K562 (cell line): Measurements from ENCODE around the gene MMP20. TPM values are rescaled to one million over a fixed set of nuclear protein-coding genes. Genes with fewer than 3 reads are reported as not detected.

Experiments used
- ATAC-seq: fragments of 200-7000 bp; cut with Tn5 transposase; 3 replicates; pipeline ENCODE4 v1.9.1; 2020; ENCODE audit warnings: moderate library complexity
- BruUV-seq: library from RNA; stranded (reverse); fragments of 400-500 nt; replicated peaks from 2 replicates; lab custom pipeline; 2021; lab: Mats Ljungman, UMichigan
- CTCF ChIA-PET: fragments of 300-600 bp; formaldehyde crosslinking; extraction: SDS; loops from one replicate; lab custom pipeline; 2021; ENCODE audit warnings: low intra/inter-chr PET ratio; lab: Yijun Ruan, JAX
- POLR2A ChIA-PET: fragments of 300-600, 350-650 bp; sonication (Branson Sonifier 250); formaldehyde crosslinking; extraction: SDS; loops from one replicate; lab custom pipeline; 2021; ENCODE audit warnings: antibody characterized with exemption, inconsistent platforms; lab: Yijun Ruan, JAX
- DNase-seq, 4 experiments: peaks; one replicate each; pipeline versions ENCODE4 v3.0.0 to v3.0.0-alpha.2; 2011 to 2018; ENCODE audit warnings: low spot score in 3 of 4, mixed read lengths in 3 of 4; ENCODE audit errors: extremely low read depth in 1 of 4
- FAIRE-seq: peaks from 2 replicates; lab custom pipeline; 2011; peaks lifted over from hg19 to GRCh38; lab: Jason Lieb, UNC
- H2AFZ ChIP-seq: 2 replicates; pipeline ENCODE4 v1.6.0; 2011; ENCODE audit warnings: low read depth, low read length, control low read depth, inconsistent platforms
- H3K27ac ChIP-seq: fragments of 200-600 bp; 3 replicates; pipeline ENCODE4 v1.8.0; 2011; ENCODE audit warnings: low read depth, mild to moderate bottlenecking, control low read depth, inconsistent platforms, low read length, moderate library complexity, mixed read lengths; ENCODE audit errors: extremely low read depth
- H3K27me3 ChIP-seq, 2 experiments: fragments of 300-600 bp in 1 of 2; 2 replicates in 1 of 2; 3 replicates in 1 of 2; pipeline versions ENCODE4 v1.6.0 to v1.8.0; 2011; ENCODE audit warnings: inconsistent platforms in 2 of 2, low read length in 2 of 2, mild to moderate bottlenecking in 1 of 2, mixed read lengths in 1 of 2, moderate library complexity in 1 of 2; ENCODE audit not compliant: control insufficient read depth in 2 of 2, insufficient read depth in 2 of 2
- H3K36me3 ChIP-seq: fragments of 300-600 bp; 3 replicates; pipeline ENCODE4 v1.8.0; 2011; ENCODE audit warnings: mild to moderate bottlenecking, low read length, inconsistent platforms; ENCODE audit not compliant: control insufficient read depth, insufficient read depth
- H3K4me1 ChIP-seq, 2 experiments: fragments of 200-600 bp in 1 of 2; replicated peaks in 1 of 2; 2 replicates in 1 of 2; 3 replicates in 1 of 2; pipeline versions ENCODE4 v1.5.1 to v1.8.0; 2011; ENCODE audit warnings: inconsistent platforms in 2 of 2, low read length in 2 of 2, mild to moderate bottlenecking in 1 of 2, mixed read lengths in 1 of 2, moderate library complexity in 1 of 2; ENCODE audit not compliant: control insufficient read depth in 2 of 2, insufficient read depth in 2 of 2
- H3K4me2 ChIP-seq: 2 replicates; pipeline ENCODE4 v1.6.1; 2011; ENCODE audit warnings: low read length, control low read depth, inconsistent platforms, mixed read lengths; ENCODE audit not compliant: insufficient read depth
- H3K4me3 ChIP-seq: fragments of 200-600 bp; sonication (generic), shearing (Covaris generic); 2 replicates; pipeline ENCODE4 v1.5.1; 2016; ENCODE audit warnings: control low read depth, inconsistent platforms
- H3K79me2 ChIP-seq: fragments of 200-600 bp; 3 replicates; pipeline ENCODE4 v1.8.0; 2011; ENCODE audit warnings: low read length, inconsistent platforms; ENCODE audit not compliant: control insufficient read depth, insufficient read depth
- H3K9ac ChIP-seq, 2 experiments: 2 replicates each; pipeline versions ENCODE4 v1.6.0 to v1.6.1; 2011; ENCODE audit warnings: low read depth in 2 of 2, low read length in 2 of 2, control low read depth in 1 of 2, inconsistent platforms in 1 of 2, mild to moderate bottlenecking in 1 of 2, mixed read lengths in 1 of 2; ENCODE audit not compliant: insufficient read depth in 1 of 2
- H3K9me1 ChIP-seq: one replicate; pipeline ENCODE4 v1.6.0; 2011; ENCODE audit warnings: inconsistent platforms, mild to moderate bottlenecking, low read length, moderate library complexity; ENCODE audit not compliant: control insufficient read depth, insufficient read depth
- H3K9me3 ChIP-seq: replicated peaks from 2 replicates; pipeline ENCODE4 v1.5.1; 2011; ENCODE audit warnings: low read depth, low read length, inconsistent platforms; ENCODE audit not compliant: control insufficient read depth, insufficient read depth
- H4K20me1 ChIP-seq: replicated peaks from 2 replicates; pipeline ENCODE4 v1.6.1; 2011; ENCODE audit warnings: low read length, inconsistent platforms, mixed read lengths; ENCODE audit not compliant: control insufficient read depth, insufficient read depth
- CBX5 ChIP-seq: IDR thresholded peaks from 2 replicates; pipeline ENCODE4 v1.6.1; 2014; ENCODE audit warnings: low read depth, borderline replicate concordance
- FIP1L1 ChIP-seq: fragments of 200-400 bp; formaldehyde crosslinking; IDR thresholded peaks from 2 replicates; pipeline ENCODE4 v1.6.1; 2018; ENCODE audit warnings: mild to moderate bottlenecking, low read depth, low read length; ENCODE audit not compliant: poor library complexity, severe bottlenecking
- GTF2B ChIP-seq: IDR thresholded peaks from 2 replicates; pipeline ENCODE4 v1.6.1; 2011; ENCODE audit not compliant: insufficient read length; ENCODE audit errors: extremely low read depth
- MTA1 ChIP-seq: fragments of 450-650 bp; IDR thresholded peaks from 2 replicates; pipeline ENCODE4 v1.6.1; 2017; ENCODE audit warnings: borderline replicate concordance
- SMAD1 ChIP-seq: fragments of 150-350 bp; IDR thresholded peaks from 2 replicates; pipeline ENCODE4 v1.6.1; 2014; ENCODE audit warnings: low read length, low read depth; ENCODE audit not compliant: partially characterized antibody
- XRCC4 ChIP-seq: IDR thresholded peaks from one replicate; pipeline ENCODE4 v1.6.1; 2011; ENCODE audit not compliant: insufficient read depth, insufficient read length; ENCODE audit errors: extremely low read depth
- ZNF184 ChIP-seq: sonication (generic); formaldehyde crosslinking; IDR thresholded peaks from 2 replicates; pipeline ENCODE4 v1.5.0; 2020; ENCODE audit warnings: missing genetic modification reagents
- ZNF318 ChIP-seq, 2 experiments: fragments of 450-650 bp; IDR thresholded peaks; 2 replicates each; pipeline ENCODE4 v1.6.1; 2016; ENCODE audit warnings: mild to moderate bottlenecking in 2 of 2, borderline replicate concordance in 1 of 2, low read depth in 1 of 2, moderate library complexity in 1 of 2
- ZNF830 ChIP-seq: fragments of 250-450 bp; sonication (Bioruptor Pico); IDR thresholded peaks from 2 replicates; pipeline ENCODE4 v1.5.0; 2021; ENCODE audit warnings: mild to moderate bottlenecking
- WGBS: fragments of 100-300 bp; shearing (Covaris generic); methylation state at CpG from one replicate; pipeline ENCODE4 v1.1.6; 2016; ENCODE audit warnings: low coverage, mixed read lengths; ENCODE audit not compliant: insufficient coverage; ENCODE audit errors: missing lambda C conversion rate; 5-methylcytosine and 5-hydroxymethylcytosine counted together
- in situ Hi-C: fragments of 300-500 bp; cut with MboI; formaldehyde crosslinking; loops from 4 replicates; pipeline ENCODE4 v1.15.0; 2018; ENCODE audit warnings: inconsistent platforms, mixed read lengths
- intact Hi-C: fragments of 100-400 bp; cut with micrococcal nuclease; formaldehyde crosslinking; loops from 2 replicates; pipeline ENCODE4 v1.14.2; 2022
- polyA plus RNA-seq, 8 experiments: library from polyadenylated mRNA; depleted of rRNA in 4 of 8; stranded (reverse) in 5 of 8; unstranded in 3 of 8; fragments of >200 nt; fragmentation: Nextera tagmentation in 2 of 8; fragmentation: Illumina TruSeq in 1 of 8; extraction: Ambion mirVana in 2 of 8; extraction: Trizol in 1 of 8; gene quantifications; 2 replicates each; pipeline versions ENCODE4 v1.2.1 to v1.2.3, GENCODE V29; 2011 to 2014; ENCODE audit warnings: inconsistent platforms in 1 of 8, missing spikeins in 1 of 8
- total RNA-seq, 7 experiments: library from RNA; depleted of rRNA in 6 of 7; stranded (reverse); fragments of >200 nt in 6 of 7; fragmentation: Illumina TruSeq in 2 of 7; extraction: Trizol in 2 of 7; gene quantifications; 2 replicates each; pipeline versions ENCODE4 v1.2.1 to v1.2.3, GENCODE V29; 2011 to 2021; ENCODE audit warnings: low replicate concordance in 1 of 7

MMP20 gene
- total and polyA plus RNA-seq, 9 of the 15 experiments (the other 6 are each of a cell fraction or from before 2014, with no cell fraction given) = not detected

- in situ Hi-C loops = no loop called here
- H3K9me1 ChIP-seq = no peaks in the 10 kb centered on the region
- WGBS = 0% methylated on average over 3 of the region's 3 CpGs
- no peaks in the 10 kb centered on the region for H3K79me2 ChIP-seq
- intact Hi-C loops = no loop called here
- DNase-seq (no peak), ATAC-seq (no peak), FAIRE-seq (no peak)
- no peak for TF ChIP-seq ZNF184 (CRISPR knock-in tag)
- no peak for TF ChIP-seq FIP1L1
- TF ChIP-seq CBX5 = no peak
- TF ChIP-seq ZNF318 (IDR thresholded peaks at IDR 0.05; ENCODE audit: borderline replicate concordance in 1 of 2, low read depth in 1 of 2) = no peak
- TF ChIP-seq GTF2B = no peak
- TF ChIP-seq MTA1 = no peak
- TF ChIP-seq XRCC4 = no peak
- TF ChIP-seq ZNF830 = no peak
- TF ChIP-seq SMAD1 = no peak
- H3K9ac ChIP-seq = no peak overlapping the region
- H3K27me3 ChIP-seq = no peaks in the 10 kb centered on the region
- H3K4me2 ChIP-seq = no peak overlapping the region
- H3K9me3 ChIP-seq = no peaks in the 10 kb centered on the region
- no peak overlapping the region for H3K4me3 ChIP-seq
- no peak overlapping the region for H3K27ac ChIP-seq
- BruUV-seq = no TSS peak
- no peaks in the 10 kb centered on the region for H3K4me1 ChIP-seq
- no peaks in the 10 kb centered on the region for H4K20me1 ChIP-seq
- ChIA-PET POLR2A (interaction anchor here (0.6 to 1.1 kb wide), 2 partner anchors 18 to 55 kb away, joined by 3 read pairs; no protein-coding TSS in a partner anchor), CTCF (no interaction called here)
- H2AFZ ChIP-seq = no peak overlapping the region
- H3K36me3 ChIP-seq = no peaks in the 10 kb centered on the region
Measured at GRCh38 chr11:102580185-102580951, 44.8 kb downstream of the MMP20 start.
